DMS114 treated with DMSO at 0.1 percent for 48 hours (cell line): ENCODE data around the gene HYAL1.

Experiments used
- DNase-seq: peaks from one replicate; lab custom pipeline; 2025; ENCODE audit not compliant: unreplicated experiment; lab: John Stamatoyannopoulos, UW

The HYAL1 gene

DNA sequence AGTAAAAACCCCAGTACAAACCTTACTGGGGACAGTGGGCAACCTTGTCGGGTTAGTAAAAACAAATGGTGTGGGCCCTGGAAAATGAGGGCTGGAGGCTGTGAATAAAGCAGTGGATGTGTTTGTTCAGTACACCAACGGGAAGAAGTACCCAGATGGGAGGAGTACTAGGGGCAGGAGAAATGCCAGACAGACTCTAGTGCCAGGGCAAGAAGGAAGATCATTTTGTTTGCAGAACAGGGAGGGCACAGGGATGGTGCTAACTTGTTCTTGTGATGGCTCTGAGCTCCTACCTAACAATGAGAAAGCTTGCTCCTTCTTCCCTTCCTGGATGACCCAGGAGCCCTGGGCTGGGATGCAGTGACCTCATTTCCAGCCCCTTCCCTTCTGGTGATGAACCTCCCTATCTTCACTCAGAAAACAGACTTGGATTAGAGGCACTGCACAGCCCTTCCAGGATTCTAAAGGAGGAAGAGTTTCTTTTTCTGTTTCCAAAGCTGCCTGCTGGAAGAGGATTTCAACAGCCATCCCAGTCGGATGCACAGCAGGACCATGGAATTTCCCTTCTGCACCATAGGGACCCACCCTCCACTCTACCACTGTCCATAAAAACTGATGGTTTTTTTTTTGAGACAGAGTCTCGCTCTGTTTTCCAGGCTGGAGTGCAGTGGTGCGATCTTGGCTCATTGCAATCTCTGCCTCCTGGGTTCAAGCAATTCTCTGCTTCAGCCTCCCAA, 31.1 kb upstream of the HYAL1 start:
- DNase-seq: no peak

DNA sequence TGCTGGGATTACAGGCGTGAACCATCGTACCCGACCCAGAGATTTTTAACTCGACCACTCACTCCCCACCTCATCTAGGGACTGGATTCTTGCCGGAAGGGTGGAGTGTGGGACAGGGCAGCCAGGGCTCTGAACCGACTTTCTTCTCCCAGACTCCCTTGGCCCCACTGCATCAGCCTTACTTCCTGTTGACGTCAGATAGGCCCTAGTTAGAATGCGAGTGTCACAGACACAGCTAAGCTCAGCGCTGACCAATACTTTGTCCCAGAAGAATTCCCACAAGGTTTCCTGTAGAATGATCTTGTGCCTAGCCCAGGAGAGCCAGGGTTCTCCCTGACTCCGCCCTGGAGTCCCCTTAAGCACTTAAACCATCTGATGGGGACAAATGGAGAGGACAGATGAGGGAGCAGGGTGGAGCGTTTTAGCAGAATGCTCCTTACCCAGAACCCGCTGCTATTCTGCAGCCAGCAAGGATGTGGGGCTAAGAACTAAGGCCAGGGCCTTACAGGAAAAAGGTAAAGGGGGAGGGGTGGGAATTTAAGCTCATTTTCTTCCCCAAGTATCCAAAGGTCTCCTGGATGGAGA, 30.5 kb upstream of the HYAL1 start:
- no peak for DNase-seq

DNA sequence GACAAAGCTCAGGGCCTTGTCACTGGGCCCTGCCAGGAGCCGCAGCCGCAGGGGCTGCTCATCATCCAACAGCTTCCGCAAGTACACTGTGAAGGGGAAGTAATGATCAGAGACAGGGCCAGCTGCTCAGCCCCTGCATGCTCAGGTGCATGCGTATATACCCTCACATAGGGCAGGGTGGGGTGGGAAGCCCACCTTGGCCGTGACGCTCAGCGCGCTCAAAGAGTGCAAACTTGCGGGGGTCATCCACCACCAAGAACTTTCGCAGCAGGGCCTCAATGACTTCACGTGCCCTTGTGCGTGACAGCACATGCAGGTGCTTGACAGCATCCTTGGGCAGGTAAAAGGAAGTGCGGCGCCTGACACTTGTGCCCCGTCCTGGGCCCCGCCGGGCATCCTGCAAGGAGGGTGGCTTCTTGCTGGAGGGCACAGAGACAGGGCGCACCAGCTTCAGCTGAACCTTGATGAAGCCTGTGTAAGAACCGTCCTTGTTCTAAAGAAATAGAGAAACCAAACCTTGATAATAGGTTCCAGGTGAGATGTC, 28.1 kb upstream of the HYAL1 start:
- no peak for DNase-seq

DNA sequence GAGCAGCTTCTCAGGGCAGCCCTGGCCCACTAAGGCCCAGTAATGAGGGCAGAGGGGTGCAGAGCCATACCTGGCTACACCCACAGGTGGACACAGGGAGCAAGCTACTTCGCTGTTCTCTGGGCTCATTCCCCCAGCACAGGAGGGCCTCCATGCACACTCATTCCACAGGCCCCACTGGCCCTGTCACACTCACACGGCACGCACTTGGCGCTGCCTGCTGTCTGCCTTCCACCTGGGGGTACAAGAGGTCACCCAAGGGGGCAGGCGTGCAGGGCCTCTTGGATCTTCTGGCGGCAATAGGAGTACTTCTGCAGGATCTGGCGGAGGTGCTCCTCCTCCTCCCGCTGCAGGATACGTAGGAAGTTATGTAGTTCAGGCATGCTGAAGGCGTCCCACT, 27.0 kb upstream of the HYAL1 start:
- DNase-seq: no peak

DNA sequence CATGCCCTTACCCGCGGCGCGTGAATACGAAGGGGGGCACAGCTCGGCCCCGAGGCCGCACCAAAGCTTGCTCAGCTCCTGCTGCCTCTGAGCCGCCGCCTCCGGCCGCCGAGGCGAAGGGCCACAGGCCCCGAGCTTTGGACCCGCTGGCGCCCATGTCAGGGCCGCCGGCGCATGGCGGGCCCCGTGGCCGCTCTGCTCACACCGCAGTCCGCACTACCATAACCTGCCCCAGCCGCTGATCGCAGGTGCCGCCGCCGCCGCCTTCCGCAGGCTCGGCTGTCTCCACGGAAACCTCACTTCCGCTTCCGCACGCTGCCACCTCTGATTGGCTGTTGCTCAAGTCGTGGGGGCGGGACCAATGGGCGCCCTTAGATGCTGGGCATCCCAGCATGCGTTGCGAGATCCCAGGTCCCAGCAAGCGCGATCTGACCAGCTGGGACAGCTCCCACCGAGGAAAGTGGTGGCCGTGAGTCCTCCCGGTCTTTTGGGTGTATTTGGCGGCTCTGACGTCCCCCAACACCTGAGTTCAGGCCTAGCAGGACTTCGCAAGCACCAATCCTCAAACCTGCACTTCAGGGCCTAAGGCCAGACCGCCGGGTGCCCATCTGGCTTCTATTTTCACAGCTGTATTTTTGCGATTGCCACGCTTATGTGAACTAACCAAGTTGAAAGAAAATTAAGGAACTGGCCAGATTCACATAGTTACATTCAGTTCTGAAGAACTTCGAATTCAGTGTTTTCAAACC, 24.7 kb upstream of the HYAL1 start, which contains the start of gene TUSC2:
Gene TUSC2, minus strand, starts transcription at position 281 of the 749 bp plus-strand sequence. Its CDS starts 124 bp downstream, at position 157.
- peak; percentile 77 for DNase-seq

DNA sequence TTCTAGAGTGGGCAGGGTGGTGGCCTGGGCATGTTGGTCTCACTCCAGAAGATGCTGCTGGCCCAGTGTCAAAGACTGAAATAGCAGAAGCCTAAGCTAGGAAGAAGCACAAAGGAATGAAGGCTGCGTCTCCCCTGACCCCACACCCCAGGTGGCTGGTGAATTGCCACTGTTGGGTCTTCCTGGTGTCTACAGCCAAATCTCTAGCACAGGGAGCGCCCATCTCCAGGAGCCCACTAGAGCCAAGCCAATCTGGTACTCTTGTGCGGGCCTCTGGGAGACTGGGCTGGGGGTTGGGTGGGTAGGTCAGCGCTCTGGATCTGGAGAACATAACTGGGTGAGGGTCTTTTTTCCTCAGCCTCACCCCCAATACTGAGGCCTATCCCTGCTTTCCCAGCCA, 23.8 kb upstream of the HYAL1 start:
- DNase-seq: no peak

DNA sequence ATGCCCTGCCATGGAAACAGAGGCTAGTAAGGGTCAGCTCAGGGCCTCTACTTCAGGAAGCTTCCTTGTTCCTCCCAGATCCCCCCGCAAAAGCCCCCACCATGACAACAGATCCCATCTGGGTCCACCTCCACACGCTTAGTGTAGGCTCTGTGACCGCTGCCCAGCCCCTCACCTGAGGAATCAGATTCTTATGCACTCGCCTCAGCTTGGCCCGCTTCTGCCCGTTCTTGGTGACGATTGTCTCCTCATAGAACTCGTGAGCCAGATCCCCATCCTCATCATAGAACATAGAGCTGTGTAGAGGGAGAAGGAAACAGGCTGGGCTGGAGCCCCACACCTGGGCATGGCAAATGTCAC, 22.8 kb upstream of the HYAL1 start:
- DNase-seq: no peak

DNA sequence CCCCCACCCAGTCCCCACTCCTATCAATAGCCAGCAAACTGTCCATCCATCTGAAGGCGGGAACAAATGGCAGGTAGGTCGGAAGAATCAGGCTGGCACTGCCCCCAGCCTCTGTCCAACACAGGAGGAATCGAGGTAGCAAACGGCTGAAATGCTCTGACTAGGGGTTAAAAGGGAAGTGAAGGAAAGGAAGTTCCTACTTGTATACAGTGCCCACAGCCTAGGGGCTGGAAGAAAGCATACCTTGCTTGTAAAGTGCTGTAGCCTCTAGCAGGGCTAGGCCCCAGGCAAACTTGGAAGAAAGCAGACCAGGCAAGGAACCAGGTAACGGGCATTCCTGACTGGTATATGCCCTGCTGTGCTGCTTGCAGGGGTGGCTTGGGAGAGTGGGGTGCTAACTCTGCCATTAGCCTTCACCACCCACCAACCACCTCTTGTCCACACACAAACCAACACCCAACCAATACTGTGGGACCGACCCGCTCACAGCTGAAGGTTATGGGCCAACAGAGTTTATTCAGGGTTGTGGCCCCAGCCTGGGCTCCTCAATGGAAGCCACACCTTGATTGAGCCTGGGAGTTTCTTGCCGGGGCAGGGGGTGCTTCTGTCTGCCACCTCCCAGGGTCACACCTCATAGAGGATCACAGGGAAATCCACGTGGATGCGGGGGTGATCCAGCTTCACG, 22.3 kb upstream of the HYAL1 start:
- DNase-seq: no peak

DNA sequence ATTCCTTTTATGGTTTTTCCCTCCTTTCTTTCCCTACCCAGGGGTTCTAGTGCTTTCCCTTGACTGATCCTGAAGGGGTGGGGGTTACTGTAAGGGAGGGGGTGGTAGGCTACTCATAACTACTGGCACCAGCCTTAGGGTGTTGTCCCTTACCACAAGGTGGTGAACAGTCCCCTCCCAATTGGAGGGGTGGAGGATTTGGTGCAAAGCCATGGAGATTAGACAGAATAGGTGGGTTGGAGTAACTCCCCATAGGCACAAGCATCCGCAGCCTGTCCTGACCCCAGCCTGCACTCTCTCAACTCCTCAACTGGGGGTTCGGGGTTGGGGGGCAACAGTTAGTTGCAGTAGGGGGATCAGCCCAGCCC, 21.7 kb upstream of the HYAL1 start:
- no peak for DNase-seq

DNA sequence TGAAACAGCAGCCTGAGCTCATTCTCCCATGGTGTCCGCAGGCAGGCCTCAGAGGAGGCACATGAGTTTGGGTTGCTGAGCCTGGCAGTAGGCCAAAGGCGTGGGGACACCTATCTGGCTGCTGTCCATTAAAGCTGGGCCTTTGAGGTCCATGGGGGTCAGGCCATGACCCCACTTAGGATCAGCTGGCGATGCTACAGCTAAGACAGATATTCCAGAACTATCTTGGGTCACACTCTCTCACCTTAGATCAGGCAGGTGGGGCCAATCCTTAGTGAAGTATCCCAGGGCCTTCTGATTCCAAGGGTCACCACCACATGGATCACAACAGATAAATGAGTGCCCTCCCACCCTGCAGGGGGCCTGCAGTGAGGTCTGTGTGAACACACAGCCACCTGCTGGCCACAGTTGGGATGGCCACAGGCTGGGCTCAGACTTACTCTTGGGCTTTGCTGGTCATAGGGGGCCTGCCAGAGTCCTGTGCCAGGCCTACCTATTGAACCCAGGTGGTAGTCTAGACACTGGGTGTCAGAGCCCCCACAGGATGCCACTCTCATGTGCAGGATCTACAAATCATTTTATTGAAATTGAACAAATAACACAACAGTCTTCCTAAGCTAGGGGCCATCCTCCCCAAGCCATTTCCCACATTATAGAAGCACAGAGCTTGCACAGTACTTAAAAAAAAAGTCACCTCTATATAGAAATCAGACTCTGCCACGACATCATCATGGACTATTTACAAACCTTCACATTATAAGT, 21.2 kb upstream of the HYAL1 start:
- peak; percentile 30 for DNase-seq

DNA sequence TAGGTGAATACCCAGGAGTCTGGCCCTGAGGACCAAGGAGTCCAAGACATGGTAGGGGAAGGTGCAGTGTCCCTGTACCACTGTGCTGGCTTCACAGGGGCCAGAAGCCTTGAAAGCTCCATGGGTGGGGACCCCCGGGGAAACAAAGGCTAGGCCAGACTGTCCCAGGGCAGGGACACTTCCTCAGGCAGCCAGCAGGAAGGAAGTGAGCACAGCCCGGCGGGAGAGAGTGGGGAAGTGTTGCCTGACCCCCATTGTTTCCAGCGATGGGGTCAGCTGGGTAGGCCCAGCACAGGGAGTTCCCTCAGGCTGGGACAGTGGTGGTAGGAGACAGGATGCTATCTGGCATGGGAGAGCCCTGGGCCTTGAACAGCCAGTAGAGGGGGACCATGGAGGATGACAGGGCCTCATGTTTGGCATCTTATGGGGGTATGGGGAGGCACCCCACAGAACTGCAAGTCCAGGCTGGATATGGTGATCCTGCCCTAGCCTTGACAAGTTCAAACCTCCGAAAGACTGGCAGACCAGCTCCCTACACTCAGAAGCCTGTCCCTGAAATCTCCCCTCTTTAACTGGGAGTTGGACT, 20.3 kb upstream of the HYAL1 start:
- no peak for DNase-seq

DNA sequence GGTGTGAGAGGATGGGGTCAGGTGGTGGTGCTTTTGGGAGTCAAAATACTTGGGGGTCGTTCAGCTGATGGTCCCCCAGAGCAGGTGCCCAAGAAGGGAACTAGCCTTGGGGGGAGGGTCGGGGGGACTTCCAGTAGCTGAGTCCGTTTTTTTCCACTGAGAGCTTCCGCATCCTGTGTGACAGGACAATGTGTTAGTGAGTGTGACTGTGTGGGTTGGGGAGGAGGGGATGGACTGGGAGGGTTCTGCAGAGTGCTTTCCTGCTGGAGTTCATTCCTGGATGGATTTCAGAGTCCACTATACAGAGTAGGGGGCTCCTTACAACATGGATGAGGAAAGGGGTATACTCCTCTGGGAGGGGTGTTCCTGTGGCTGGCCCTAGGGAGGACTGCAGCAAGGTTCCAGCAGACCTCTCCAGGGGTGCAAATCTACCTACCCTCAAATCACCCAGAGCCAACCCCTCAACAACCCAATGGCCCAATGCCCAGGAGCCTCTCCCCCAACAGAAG, 19.8 kb upstream of the HYAL1 start:
- DNase-seq: no peak

DNA sequence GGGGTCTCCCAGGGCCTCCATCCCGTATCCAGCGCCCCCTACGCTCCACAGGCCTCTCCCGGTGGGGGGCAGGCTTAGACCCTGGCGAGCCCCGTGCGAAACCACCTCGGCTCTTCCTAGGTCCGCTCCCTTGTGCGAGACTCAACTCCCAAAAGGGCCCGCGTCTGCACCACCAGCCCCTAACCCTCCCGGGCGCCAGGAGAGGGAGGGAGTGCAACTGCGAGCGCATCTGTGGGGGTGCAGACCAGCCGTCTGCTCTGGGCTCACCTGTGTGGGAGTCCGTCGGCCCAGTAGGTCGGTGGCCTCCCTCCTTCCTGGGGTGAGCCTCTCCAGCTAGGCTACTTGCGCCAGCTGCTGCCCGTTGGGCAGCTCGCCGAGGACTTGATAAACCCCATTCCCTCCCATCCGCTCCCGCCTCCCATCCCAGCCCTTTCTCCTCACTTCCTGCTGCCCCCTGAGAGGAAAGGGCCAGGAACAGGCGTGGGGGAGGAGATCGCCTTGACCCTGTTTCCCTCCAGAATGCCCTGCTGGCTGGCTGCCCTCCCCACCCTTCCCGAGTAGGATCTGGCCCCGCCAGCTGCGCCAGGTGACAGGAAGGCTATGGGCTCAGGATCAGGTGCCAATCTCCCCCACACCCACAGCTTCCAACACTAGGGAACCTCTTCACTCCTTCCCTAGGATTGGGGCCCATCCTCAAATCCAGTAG, 19.2 kb upstream of the HYAL1 start, which contains the start of gene HYAL2:
Gene HYAL2, minus strand, starts transcription at position 360 of the 706 bp plus-strand sequence. CDS start 2,256 bp downstream, outside the sequence.
- DNase-seq: no peak

DNA sequence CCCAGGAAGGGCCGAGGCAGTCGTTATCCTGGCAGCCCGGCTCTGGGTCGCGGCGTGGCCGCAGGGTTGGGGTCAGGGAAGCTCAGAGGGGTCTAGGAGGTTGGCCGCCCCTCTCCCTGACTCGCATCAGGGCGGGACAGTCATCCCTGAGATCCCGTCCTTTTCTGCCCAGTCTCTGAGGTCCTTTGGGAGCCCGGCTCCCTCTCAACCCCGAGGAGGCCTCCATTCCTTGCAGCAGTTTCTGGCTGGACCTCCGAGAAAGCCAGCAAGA, 18.7 kb upstream of the HYAL1 start:
- DNase-seq: no peak

DNA sequence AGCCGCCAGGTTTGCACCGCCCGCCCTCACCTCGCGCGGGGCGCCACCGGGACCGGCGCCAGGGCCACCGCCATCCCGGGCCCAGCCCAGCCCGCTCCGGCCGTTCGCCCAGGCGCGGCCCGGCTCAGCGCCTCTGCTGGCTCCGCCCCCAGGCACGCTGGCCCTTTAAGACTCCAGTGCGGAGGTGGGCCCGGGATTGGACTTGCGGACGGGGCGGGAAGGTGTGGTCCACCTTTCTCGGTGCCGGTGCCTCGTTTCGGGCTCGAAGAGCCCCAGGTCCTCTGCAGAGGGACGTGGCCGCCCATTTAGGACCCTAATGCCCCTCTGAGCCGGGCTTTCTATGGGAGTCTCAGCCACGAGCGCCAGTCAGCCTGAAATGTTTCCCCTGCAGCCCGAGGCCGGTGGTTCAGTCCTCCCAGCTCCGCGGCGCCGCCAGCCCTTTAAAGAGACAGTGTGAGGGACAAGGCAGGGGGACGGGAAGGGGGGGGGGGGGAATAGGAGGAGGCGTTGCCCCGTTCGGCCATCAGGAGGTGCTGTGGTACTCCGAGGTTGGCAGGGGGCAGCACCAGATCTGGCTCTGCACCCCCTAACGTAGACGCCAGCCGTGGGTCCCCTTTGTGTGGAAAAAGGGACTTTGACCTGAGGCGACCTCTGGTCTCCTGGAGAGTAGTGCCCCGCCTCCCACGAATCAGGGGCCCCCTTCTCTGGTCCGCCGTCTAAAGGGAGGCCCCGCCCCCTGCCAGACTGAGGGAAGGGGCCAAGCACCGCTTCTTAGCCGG, 18.2 kb upstream of the HYAL1 start:
- peak; percentile 78 for DNase-seq

DNA sequence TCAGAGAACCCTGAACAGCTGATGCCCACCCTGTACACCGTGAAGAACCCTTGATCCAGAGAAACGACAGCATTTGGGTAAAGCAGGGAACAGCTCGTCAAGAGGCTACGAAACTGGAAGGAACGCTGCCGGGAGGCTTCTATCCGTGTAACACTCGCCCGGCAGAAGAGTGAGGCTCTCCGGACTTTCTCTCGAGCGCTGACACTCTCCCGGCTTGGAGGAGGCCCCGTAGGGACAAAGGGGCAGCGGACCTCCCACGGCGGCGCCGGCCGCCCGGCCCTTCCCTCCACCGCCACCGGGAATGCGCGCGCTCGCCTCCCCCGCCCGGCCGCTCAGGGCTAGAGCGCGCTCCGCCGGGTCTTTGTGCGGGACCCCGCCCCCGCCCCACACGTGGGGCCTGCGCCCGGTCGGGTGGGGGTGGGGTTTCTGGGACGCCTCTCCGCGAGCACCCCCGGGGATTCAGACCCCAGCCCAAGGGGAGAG, 17.5 kb upstream of the HYAL1 start:
- DNase-seq: no peak

DNA sequence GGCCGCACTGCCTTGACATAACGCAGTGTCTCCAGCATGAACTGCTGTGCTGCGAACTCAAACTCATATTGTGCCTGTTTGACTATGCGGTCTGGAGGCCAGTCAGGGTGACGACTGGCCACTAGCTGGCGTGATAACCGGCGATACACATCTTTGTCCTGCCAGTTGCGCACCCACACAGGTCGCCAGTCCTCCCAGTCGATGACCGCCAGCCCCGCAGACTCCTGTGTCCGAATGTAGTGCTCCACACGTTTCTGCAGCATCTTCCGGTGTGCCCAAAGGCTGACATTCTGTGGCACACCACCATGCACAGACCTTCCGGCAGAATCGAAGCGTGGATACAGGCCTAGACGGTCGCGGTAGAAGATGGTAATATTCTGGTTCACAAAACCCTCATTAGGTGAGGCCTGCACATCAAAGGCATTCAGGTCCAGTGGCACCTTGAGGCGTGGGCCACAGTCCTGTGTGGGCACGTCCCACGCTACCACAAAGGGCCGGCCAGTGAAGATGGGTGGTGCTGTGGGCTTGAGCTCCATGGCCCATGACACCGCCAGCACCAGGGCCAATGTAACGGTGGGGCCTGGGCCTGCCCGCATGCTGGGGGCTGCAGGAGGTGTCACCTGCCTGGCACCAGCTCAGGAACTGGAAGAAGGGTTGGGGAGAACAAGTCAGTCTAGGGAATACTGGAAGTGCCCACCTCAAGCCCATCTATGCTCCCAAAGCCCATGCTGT, 16.7 kb upstream of the HYAL1 start:
- no peak for DNase-seq
